Sigmoid colon (tissue), 7 donors: ENCODE results near the gene BAX. TPM values are rescaled to one million over a fixed set of nuclear protein-coding genes. Genes with fewer than 3 reads are reported as not detected.

Source experiments
- DNase-seq: peaks from one replicate; pipeline ENCODE4 v3.0.0-alpha.2; 2019
- H3K27ac ChIP-seq, 4 donors: fragments of 200-600 bp; sonication (generic); one replicate each; pipeline ENCODE4 v1.5.1; 2016 to 2019; ENCODE audit warnings: mild to moderate bottlenecking in 1 of 4
- H3K27me3 ChIP-seq, 3 donors: fragments of 200-600 bp; sonication (generic); one replicate each; pipeline ENCODE4 v1.5.1; 2019; ENCODE audit warnings: mild to moderate bottlenecking in 1 of 3
- H3K36me3 ChIP-seq, 4 donors: fragments of 200-600 bp; sonication (generic); one replicate each; pipeline ENCODE4 v1.5.1; 2016 to 2019
- H3K4me1 ChIP-seq, 4 donors: fragments of 200-600 bp; sonication (generic); one replicate each; pipeline ENCODE4 v1.5.1; 2017 to 2019
- H3K4me3 ChIP-seq, 4 donors: fragments of 200-600 bp; sonication (generic); one replicate each; pipeline ENCODE4 v1.5.1; 2017 to 2019; ENCODE audit warnings: mild to moderate bottlenecking in 2 of 4, moderate library complexity in 1 of 4
- H3K9me3 ChIP-seq, 4 donors: fragments of 200-600 bp in 3 of 4; sonication (generic) in 3 of 4; one replicate each; pipeline versions ENCODE4 v1.5.1 to v1.6.1; 2013 to 2019
- CTCF ChIP-seq, 4 experiments: fragments of 450-650 bp in 3 of 4; fragments of 200-600 bp in 1 of 4; IDR thresholded peaks; one replicate each; pipeline ENCODE4 v1.5.1; 2016 to 2019; ENCODE audit warnings: antibody characterized with exemption in 4 of 4, mild to moderate bottlenecking in 3 of 4, moderate library complexity in 2 of 4
- EP300 ChIP-seq, 4 donors: sonication (generic); formaldehyde crosslinking; IDR thresholded peaks; one replicate each; pipeline ENCODE4 v1.6.1; 2017; ENCODE audit warnings: antibody characterized with exemption in 4 of 4
- POLR2A ChIP-seq, 2 donors: fragments of 450-650 bp; IDR thresholded peaks; one replicate each; pipeline ENCODE4 v1.6.1; 2016; ENCODE audit warnings: antibody characterized with exemption in 2 of 2, mild to moderate bottlenecking in 2 of 2, moderate library complexity in 2 of 2
- POLR2AphosphoS5 ChIP-seq, 4 donors: sonication (generic); formaldehyde crosslinking; IDR thresholded peaks; one replicate each; pipeline ENCODE4 v1.6.1; 2017; ENCODE audit warnings: antibody characterized with exemption in 4 of 4
- WGBS, 2 donors: extraction: QIAGEN DNeasy Blood & Tissue Kit; methylation state at CpG; one replicate each; pipeline ENCODE4 v1.1.7; 2013; 5-methylcytosine and 5-hydroxymethylcytosine counted together
- intact Hi-C: fragments of 100-400 bp; cut with DNase I; formaldehyde crosslinking; loops from one replicate; pipeline ENCODE4 v1.15.1; 2023
- polyA plus RNA-seq, 3 donors: library from polyadenylated mRNA; stranded (reverse); fragments of 200-250 nt; gene quantifications; one replicate each; pipeline ENCODE4 v1.2.3, GENCODE V29; 2013
- total RNA-seq, 4 donors: library from RNA; depleted of rRNA; stranded (reverse); fragments of >200 nt; gene quantifications; one replicate each; pipeline ENCODE4 v1.1.0, GENCODE V29; 2016
- donor health status: healthy with polysubstance abuse.
- donor health status: Bipolar disorder and iron deficiency.
- donor health status: healthy.

The BAX gene
- total and polyA plus RNA-seq, 7 donors: 17.9 to 216 (median 61.5) TPM

GRCh38 chr19:48953141-48953540, 1.5 kb upstream of the BAX start:
- H3K9me3 ChIP-seq: no peaks in the 10 kb centered on the region
- DNase-seq: no peak
- H3K36me3 ChIP-seq: no peaks in the 10 kb centered on the region
- H3K27me3 ChIP-seq: no peaks in the 10 kb centered on the region
- no peak overlapping the region for H3K4me3 ChIP-seq
- 82 to 84% methylated on average over 4 of the region's 4 CpGs for WGBS, 2 donors
- TF ChIP-seq POLR2A (IDR thresholded peaks at IDR 0.05) (no peak), EP300 (IDR thresholded peaks at IDR 0.05) (no peak), POLR2AphosphoS5 (IDR thresholded peaks at IDR 0.05) (no peak), CTCF (IDR thresholded peaks at IDR 0.05) (no peak)
- intact Hi-C loops: loop anchor here (5.0 kb wide), 1 partner anchor 51 kb away; the partner anchor contains the start of gene NUCB1
- peak overlapping the region in 3 of 4 donors; percentile 5 to 90 (median 87) for H3K27ac ChIP-seq
- H3K4me1 ChIP-seq: peaks cover 0 to 18% (median 15%) of the 10 kb centered on the region in 4 donors

GRCh38 chr19:48953990-48954594, 583 bp upstream of the BAX start:
- intact Hi-C loops: loop anchor here (5.0 kb wide), 1 partner anchor 52 kb away; the partner anchor contains the start of gene NUCB1
- 25 to 54% methylated on average over 11 of the region's 11 CpGs for WGBS, 2 donors

GRCh38 chr19:48955308-48955958, 758 bp downstream of the BAX start:
- H3K4me3 ChIP-seq: peak overlapping the region; percentile 68 to 85 (median 82)
- peak overlapping the region; percentile 83 to 90 (median 85) for H3K27ac ChIP-seq
- intact Hi-C loops: loop anchor here (5.0 kb wide), 1 partner anchor 43 kb away; no protein-coding TSS in a partner anchor
- no peak for DNase-seq
- 58 to 60% methylated on average over 16 of the region's 16 CpGs for WGBS, 2 donors
- TF ChIP-seq CTCF (IDR thresholded peaks at IDR 0.05) (no peak), EP300 (IDR thresholded peaks at IDR 0.05) (no peak), POLR2A (IDR thresholded peaks at IDR 0.05) (no peak), POLR2AphosphoS5 (IDR thresholded peaks at IDR 0.05) (no peak)
- H3K4me1 ChIP-seq: peaks cover 0 to 18% (median 15%) of the 10 kb centered on the region in 4 donors
- H3K36me3 ChIP-seq: no peaks in the 10 kb centered on the region
- H3K27me3 ChIP-seq: no peaks in the 10 kb centered on the region
- no peaks in the 10 kb centered on the region for H3K9me3 ChIP-seq

More at GRCh38 chr19:48953990-48954594, 583 bp upstream of the BAX start:
- H3K36me3 ChIP-seq: no peaks in the 10 kb centered on the region
- TF ChIP-seq EP300 (IDR thresholded peaks at IDR 0.05) (no peak), POLR2A (IDR thresholded peaks at IDR 0.05) (no peak), CTCF (IDR thresholded peaks at IDR 0.05) (no peak), POLR2AphosphoS5 (IDR thresholded peaks at IDR 0.05) (no peak)
- H3K9me3 ChIP-seq: no peaks in the 10 kb centered on the region
- no peak for DNase-seq
- peak overlapping the region in 3 of 4 donors; percentile 79 to 85 (median 84) for H3K4me3 ChIP-seq
- H3K4me1 ChIP-seq: peaks cover 0 to 18% (median 15%) of the 10 kb centered on the region in 4 donors
- H3K27ac ChIP-seq: peak overlapping the region; percentile 83 to 90 (median 85)
- H3K27me3 ChIP-seq: no peaks in the 10 kb centered on the region

GRCh38 chr19:48958006-48958405, 3.3 kb downstream of the BAX start:
- H3K27me3 ChIP-seq: no peaks in the 10 kb centered on the region
- TF ChIP-seq EP300 (IDR thresholded peaks at IDR 0.05): no peak
- TF ChIP-seq CTCF (IDR thresholded peaks at IDR 0.05): no peak
- no peak for TF ChIP-seq POLR2A (IDR thresholded peaks at IDR 0.05)
- no peak for TF ChIP-seq POLR2AphosphoS5 (IDR thresholded peaks at IDR 0.05)
- H3K27ac ChIP-seq: no peak overlapping the region
- H3K9me3 ChIP-seq: no peaks in the 10 kb centered on the region
- H3K4me3 ChIP-seq: no peak overlapping the region
- intact Hi-C loops: loop anchor here (5.0 kb wide), 1 partner anchor 46 kb away; no protein-coding TSS in a partner anchor
- peaks cover 0 to 4% (median 0%) of the 10 kb centered on the region in 4 donors for H3K36me3 ChIP-seq
- peaks cover 0 to 26% (median 23%) of the 10 kb centered on the region in 4 donors for H3K4me1 ChIP-seq
- 97 to 98% methylated on average over 8 of the region's 8 CpGs for WGBS, 2 donors
- DNase-seq: no peak
